CD8-positive, alpha-beta memory T cell (primary cell): ENCODE measurements around the gene VMP1. TPM values are rescaled to one million over a fixed set of nuclear protein-coding genes. Genes with fewer than 3 reads are reported as not detected.
"Not testable (repeated sequence)": the region's sequence is repeated elsewhere in the genome, so short reads cannot be mapped to it uniquely, and the experiment has no call there.

ENCODE experiments used
- CTCF ChIA-PET: fragments of 350-600 bp; sonication (Branson Sonifier 250); formaldehyde crosslinking; loops from one replicate; lab custom pipeline; 2021; ENCODE audit warnings: antibody characterized with exemption; lab: Charles Lee
- POLR2A ChIA-PET: fragments of 350-600 bp; sonication (Branson Sonifier 250); formaldehyde crosslinking; loops from one replicate; lab custom pipeline; 2021; ENCODE audit warnings: antibody characterized with exemption; lab: Charles Lee
- DNase-seq, 5 donors: peaks; one replicate each; pipeline versions ENCODE4 v3.0.0 to v3.0.0-alpha.2; 2020 to 2022; ENCODE audit warnings: mixed read lengths in 1 of 5
- H3K27ac ChIP-seq: one replicate; pipeline ENCODE4 v1.7.0; 2013; ENCODE audit warnings: low read depth, mild to moderate bottlenecking, low read length, moderate library complexity
- H3K27me3 ChIP-seq: 2 replicates; pipeline ENCODE4 v1.7.0; 2013; ENCODE audit warnings: low read length, mild to moderate bottlenecking; ENCODE audit not compliant: insufficient read depth, poor library complexity, severe bottlenecking
- H3K36me3 ChIP-seq: 2 replicates; pipeline ENCODE4 v1.7.0; 2013; ENCODE audit warnings: mild to moderate bottlenecking, low read length, moderate library complexity; ENCODE audit not compliant: insufficient read depth
- H3K4me1 ChIP-seq: 2 replicates; pipeline ENCODE4 v1.7.0; 2013; ENCODE audit warnings: mild to moderate bottlenecking, low read length, moderate library complexity; ENCODE audit not compliant: insufficient read depth
- H3K4me3 ChIP-seq: 2 replicates; pipeline ENCODE4 v1.7.0; 2013; ENCODE audit warnings: mild to moderate bottlenecking, low read length
- H3K9me3 ChIP-seq: 2 replicates; pipeline ENCODE4 v1.7.0; 2013; ENCODE audit warnings: mild to moderate bottlenecking, low read length
- H3K27ac Mint-ChIP-seq, 8 donors: one replicate each; pipeline ENCODE4 v1.8.0; 2020 to 2021; ENCODE audit warnings: mixed read lengths in 8 of 8, mild to moderate bottlenecking in 6 of 8, inconsistent platforms in 3 of 8, moderate library complexity in 3 of 8
- H3K27me3 Mint-ChIP-seq, 2 donors: one replicate each; pipeline ENCODE4 v1.8.0; 2020 to 2021; ENCODE audit warnings: mixed read lengths in 2 of 2, mild to moderate bottlenecking in 1 of 2, moderate library complexity in 1 of 2
- H3K36me3 Mint-ChIP-seq, 3 donors: one replicate each; pipeline ENCODE4 v1.8.0; 2020 to 2021; ENCODE audit warnings: mixed read lengths in 3 of 3, inconsistent platforms in 1 of 3, mild to moderate bottlenecking in 1 of 3
- H3K4me1 Mint-ChIP-seq, 3 donors: one replicate each; pipeline ENCODE4 v1.8.0; 2020 to 2021; ENCODE audit warnings: mixed read lengths in 3 of 3, inconsistent platforms in 1 of 3, mild to moderate bottlenecking in 1 of 3
- H3K4me3 Mint-ChIP-seq, 7 donors: one replicate each; pipeline ENCODE4 v1.8.0; 2020 to 2021; ENCODE audit warnings: mixed read lengths in 7 of 7, mild to moderate bottlenecking in 6 of 7, moderate library complexity in 4 of 7, inconsistent platforms in 2 of 7
- H3K9me3 Mint-ChIP-seq, 5 donors: one replicate each; pipeline ENCODE4 v1.8.0; 2020 to 2022; ENCODE audit warnings: mixed read lengths in 5 of 5, mild to moderate bottlenecking in 3 of 5, moderate library complexity in 2 of 5, inconsistent platforms in 1 of 5
- polyA plus RNA-seq: library from polyadenylated mRNA; unstranded; fragments of 300-500 nt; fragmentation: Illumina TruSeq; gene quantifications from one replicate; pipeline ENCODE4 v1.2.3, GENCODE V29; 2021
- total RNA-seq, 2 experiments: library from RNA; stranded (reverse); gene quantifications; one replicate each; pipeline ENCODE4 v1.2.3, GENCODE V29; 2021

Gene VMP1
- total and polyA plus RNA-seq, 3 experiments from 2014 or later, result 57.0 to 151 (median 150) TPM

GRCh38 chr17:59858932-59859331 lies 151.5 kb downstream of the VMP1 start:
- Histone ChIP-seq H3K9me3 (no peaks in the 10 kb centered on the region), H3K4me1 (no peaks in the 10 kb centered on the region), H3K4me3 (no peak overlapping the region), H3K36me3 (peaks cover 9% of the 10 kb centered on the region), H3K27me3 (no peaks in the 10 kb centered on the region), H3K27ac (no peak overlapping the region)
- Mint-ChIP-seq H3K4me3 (no peak overlapping the region), H3K4me1 (peaks cover 2 to 6% (median 5%) of the 10 kb centered on the region in 3 donors), H3K27ac (peak overlapping the region in 1 of 8 donors; percentile 54), H3K36me3 (peaks cover 0 to 35% (median 4%) of the 10 kb centered on the region in 3 donors), H3K9me3 (no peaks in the 10 kb centered on the region), H3K27me3 (no peaks in the 10 kb centered on the region)
- POLR2A ChIA-PET, result interaction anchor here (1.5 kb wide), 1 partner anchor 151 kb away, joined by 3 read pairs; the partner anchor contains the start of genes PTRH2 and VMP1
- CTCF ChIA-PET, result interaction anchor here (0.6 to 1.6 kb wide), 9 partner anchors 12 to 134 kb away, joined by 3 to 12 read pairs (median 4); no protein-coding TSS in a partner anchor
- DNase-seq, result no peak

- H3K27me3 Mint-ChIP-seq, result no peaks in the 10 kb centered on the region
Observed at GRCh38 chr17:59859444-59860025, 152.1 kb downstream of the VMP1 start.

GRCh38 chr17:59863616-59864015 lies 156.2 kb downstream of the VMP1 start:
- Mint-ChIP-seq H3K36me3 (peaks cover 0 to 62% (median 4%) of the 10 kb centered on the region in 3 donors), H3K27ac (peak overlapping the region in 1 of 8 donors; percentile 38), H3K4me1 (peaks cover 2 to 6% (median 5%) of the 10 kb centered on the region in 3 donors), H3K9me3 (no peaks in the 10 kb centered on the region), H3K27me3 (no peaks in the 10 kb centered on the region), H3K4me3 (no peak overlapping the region)
- ChIA-PET CTCF (interaction anchor here (1.1 kb wide), 1 partner anchor 36 kb away, joined by 3 read pairs; no protein-coding TSS in a partner anchor), POLR2A (interaction anchor here (0.7 kb wide), 1 partner anchor 102 kb away, joined by 3 read pairs; no protein-coding TSS in a partner anchor)
- Histone ChIP-seq H3K9me3 (no peaks in the 10 kb centered on the region), H3K4me1 (no peaks in the 10 kb centered on the region), H3K27ac (no peak overlapping the region), H3K4me3 (no peak overlapping the region), H3K27me3 (no peaks in the 10 kb centered on the region), H3K36me3 (peaks cover 12% of the 10 kb centered on the region)
- no peak for DNase-seq

More at GRCh38 chr17:59859444-59860025, 152.1 kb downstream of the VMP1 start:
- POLR2A ChIA-PET, result interaction anchor here (1.5 kb wide), 1 partner anchor 152 kb away, joined by 3 read pairs; the partner anchor contains the start of genes PTRH2 and VMP1
- peaks cover 0 to 39% (median 4%) of the 10 kb centered on the region in 3 donors for H3K36me3 Mint-ChIP-seq
- peaks cover 2 to 6% (median 5%) of the 10 kb centered on the region in 3 donors for H3K4me1 Mint-ChIP-seq
- H3K4me1 ChIP-seq, result no peaks in the 10 kb centered on the region
- no peaks in the 10 kb centered on the region for H3K9me3 ChIP-seq
- no peaks in the 10 kb centered on the region for H3K9me3 Mint-ChIP-seq
- DNase-seq, result peak in 1 of 5 donors; percentile 24
- H3K36me3 ChIP-seq, result peaks cover 9% of the 10 kb centered on the region
- CTCF ChIA-PET, result interaction anchor here (0.5 to 1.6 kb wide), 12 partner anchors 12 to 134 kb away, joined by 3 to 12 read pairs (median 4); no protein-coding TSS in a partner anchor
- peak overlapping the region in 1 of 8 donors; percentile 54 for H3K27ac Mint-ChIP-seq
- no peak overlapping the region for H3K27ac ChIP-seq
- no peak overlapping the region for H3K4me3 Mint-ChIP-seq
- no peak overlapping the region for H3K4me3 ChIP-seq
- no peaks in the 10 kb centered on the region for H3K27me3 ChIP-seq

- peaks cover 0 to 53% (median 7%) of the 10 kb centered on the region in 3 donors for H3K36me3 Mint-ChIP-seq
- no peaks in the 10 kb centered on the region for H3K27me3 Mint-ChIP-seq
Observed at GRCh38 chr17:59869941-59870218, 162.4 kb downstream of the VMP1 start.

GRCh38 chr17:59870482-59870881 lies 163.0 kb downstream of the VMP1 start:
- Mint-ChIP-seq H3K4me3 (no peak overlapping the region), H3K4me1 (no peaks in the 10 kb centered on the region)

More at GRCh38 chr17:59869941-59870218, 162.4 kb downstream of the VMP1 start:
- no peaks in the 10 kb centered on the region for H3K27me3 ChIP-seq
- no peak overlapping the region for H3K27ac Mint-ChIP-seq
- H3K9me3 Mint-ChIP-seq, result no peaks in the 10 kb centered on the region
- no peak overlapping the region for H3K27ac ChIP-seq
- H3K4me1 ChIP-seq, result no peaks in the 10 kb centered on the region
- no peaks in the 10 kb centered on the region for H3K9me3 ChIP-seq
- H3K4me1 Mint-ChIP-seq, result no peaks in the 10 kb centered on the region
- no peak for DNase-seq
- peaks cover 3% of the 10 kb centered on the region for H3K36me3 ChIP-seq
- no peak overlapping the region for H3K4me3 ChIP-seq
- H3K4me3 Mint-ChIP-seq, result no peak overlapping the region
- CTCF ChIA-PET, result interaction anchor here (1.0 kb wide), 1 partner anchor 262 kb away, joined by 4 read pairs; no protein-coding TSS in a partner anchor
- POLR2A ChIA-PET, result interaction anchor here (0.6 kb wide), 2 partner anchors 24 to 33 kb away, joined by 3 to 4 read pairs; no protein-coding TSS in a partner anchor

GRCh38 chr17:59872351-59872750 lies 164.9 kb downstream of the VMP1 start:
- POLR2A ChIA-PET, result no interaction called here
- no peak for DNase-seq

More at GRCh38 chr17:59870482-59870881, 163.0 kb downstream of the VMP1 start:
- no peaks in the 10 kb centered on the region for H3K27me3 ChIP-seq
- no peak overlapping the region for H3K27ac ChIP-seq
- CTCF ChIA-PET, result interaction anchor here (1.0 kb wide), 1 partner anchor 262 kb away, joined by 4 read pairs; no protein-coding TSS in a partner anchor
- POLR2A ChIA-PET, result no interaction called here
- no peak overlapping the region for H3K4me3 ChIP-seq
- Mint-ChIP-seq H3K27me3 (no peaks in the 10 kb centered on the region), H3K36me3 (peaks cover 0 to 52% (median 7%) of the 10 kb centered on the region in 3 donors), H3K27ac (peak overlapping the region in 2 of 8 donors; percentile 48 to 68), H3K9me3 (no peaks in the 10 kb centered on the region)
- no peaks in the 10 kb centered on the region for H3K36me3 ChIP-seq
- H3K9me3 ChIP-seq, result no peaks in the 10 kb centered on the region
- no peak for DNase-seq
- H3K4me1 ChIP-seq, result no peaks in the 10 kb centered on the region

GRCh38 chr17:59873414-59873813 lies 166.0 kb downstream of the VMP1 start:
- H3K4me3 ChIP-seq, H3K4me1 Mint-ChIP-seq, H3K4me1 ChIP-seq, POLR2A ChIA-PET, DNase-seq, H3K9me3 ChIP-seq, H3K27ac ChIP-seq, H3K27me3 ChIP-seq, H3K27me3 Mint-ChIP-seq, CTCF ChIA-PET, H3K9me3 Mint-ChIP-seq, H3K4me3 Mint-ChIP-seq: not testable (repeated sequence)
- peaks cover 12% of the 10 kb centered on the region for H3K36me3 ChIP-seq
- peak overlapping the region in 1 of 8 donors; percentile 24 for H3K27ac Mint-ChIP-seq
- peaks cover 0 to 62% (median 14%) of the 10 kb centered on the region in 3 donors for H3K36me3 Mint-ChIP-seq

More at GRCh38 chr17:59872351-59872750, 164.9 kb downstream of the VMP1 start:
- no peaks in the 10 kb centered on the region for H3K27me3 Mint-ChIP-seq
- H3K27ac Mint-ChIP-seq, result peak overlapping the region in 4 of 8 donors; percentile 44 to 57 (median 53)
- Histone ChIP-seq H3K27ac (no peak overlapping the region), H3K36me3 (peaks cover 3% of the 10 kb centered on the region), H3K4me3 (no peak overlapping the region), H3K4me1 (no peaks in the 10 kb centered on the region), H3K27me3 (no peaks in the 10 kb centered on the region), H3K9me3 (no peaks in the 10 kb centered on the region)
- H3K36me3 Mint-ChIP-seq, result peaks cover 0 to 56% (median 10%) of the 10 kb centered on the region in 3 donors
- no peaks in the 10 kb centered on the region for H3K9me3 Mint-ChIP-seq
- CTCF ChIA-PET, result interaction anchor here (1.1 to 1.2 kb wide), 2 partner anchors 10 to 73 kb away, joined by 3 read pairs; no protein-coding TSS in a partner anchor
- no peaks in the 10 kb centered on the region for H3K4me1 Mint-ChIP-seq
- no peak overlapping the region for H3K4me3 Mint-ChIP-seq

- H3K27ac Mint-ChIP-seq, result peak overlapping the region in 1 of 8 donors; percentile 52
- H3K27ac ChIP-seq, result no peak overlapping the region
- no peaks in the 10 kb centered on the region for H3K9me3 ChIP-seq
- H3K4me1 ChIP-seq, result no peaks in the 10 kb centered on the region
- H3K36me3 Mint-ChIP-seq, result peaks cover 0 to 66% (median 14%) of the 10 kb centered on the region in 3 donors
- CTCF ChIA-PET, result no interaction called here
- no peaks in the 10 kb centered on the region for H3K9me3 Mint-ChIP-seq
- no peak overlapping the region for H3K4me3 Mint-ChIP-seq
- no peaks in the 10 kb centered on the region for H3K27me3 ChIP-seq
- DNase-seq, result no peak
- H3K36me3 ChIP-seq, result peaks cover 12% of the 10 kb centered on the region
- POLR2A ChIA-PET, result no interaction called here
- H3K27me3 Mint-ChIP-seq, result no peaks in the 10 kb centered on the region
- H3K4me1 Mint-ChIP-seq, result peaks cover 0 to 3% (median 0%) of the 10 kb centered on the region in 3 donors
- no peak overlapping the region for H3K4me3 ChIP-seq
Observed at GRCh38 chr17:59874376-59874775, 166.9 kb downstream of the VMP1 start.
